Effector memory CD4-positive, alpha-beta T cell (primary cell): ENCODE data around the gene ATP13A1.
"Not testable (repeated sequence)": the region's sequence is repeated elsewhere in the genome, so short reads cannot be mapped to it uniquely, and the experiment has no call there.

Source experiments
- DNase-seq, 3 donors: peaks; one replicate each; pipeline ENCODE4 v3.0.0-alpha.2; 2020
- H3K27ac ChIP-seq: 2 replicates; pipeline ENCODE4 v1.7.0; 2013; ENCODE audit warnings: mild to moderate bottlenecking, low read length, moderate library complexity; ENCODE audit not compliant: insufficient read depth, poor library complexity, severe bottlenecking
- H3K27me3 ChIP-seq: replicated peaks from 2 replicates; pipeline ENCODE4 v1.7.0; 2013; ENCODE audit warnings: mild to moderate bottlenecking, low read length; ENCODE audit not compliant: insufficient read depth, control insufficient read depth, poor library complexity, severe bottlenecking
- H3K36me3 ChIP-seq: 2 replicates; pipeline ENCODE4 v1.7.0; 2013; ENCODE audit warnings: mild to moderate bottlenecking, low read length, moderate library complexity; ENCODE audit not compliant: control insufficient read depth, insufficient read depth
- H3K4me1 ChIP-seq: 2 replicates; pipeline ENCODE4 v1.7.0; 2013; ENCODE audit warnings: low read length, mild to moderate bottlenecking; ENCODE audit not compliant: control insufficient read depth, insufficient read depth, poor library complexity, severe bottlenecking
- H3K4me3 ChIP-seq: 2 replicates; pipeline ENCODE4 v1.7.0; 2013; ENCODE audit warnings: low read length, low read depth, mild to moderate bottlenecking; ENCODE audit not compliant: insufficient read depth, poor library complexity, severe bottlenecking
- H3K9me3 ChIP-seq: 2 replicates; pipeline ENCODE4 v1.7.0; 2013; ENCODE audit warnings: mild to moderate bottlenecking, low read length, moderate library complexity; ENCODE audit not compliant: control insufficient read depth

Gene ATP13A1

GRCh38 chr19:19623383-19623782 lies 40.1 kb downstream of the ATP13A1 start:
- Histone ChIP-seq H3K4me3 (no peak overlapping the region), H3K27ac (no peak overlapping the region), H3K27me3 (no peaks in the 10 kb centered on the region), H3K4me1 (peaks cover 27% of the 10 kb centered on the region), H3K9me3 (no peaks in the 10 kb centered on the region), H3K36me3 (peaks cover 11% of the 10 kb centered on the region)
- no peak for DNase-seq

- H3K4me1 ChIP-seq = peaks cover 19% of the 10 kb centered on the region
- no peak overlapping the region for H3K4me3 ChIP-seq
- H3K36me3 ChIP-seq = peaks cover 11% of the 10 kb centered on the region
- DNase-seq = no peak
- H3K27ac ChIP-seq = no peak overlapping the region
- H3K9me3 ChIP-seq = no peaks in the 10 kb centered on the region
- H3K27me3 ChIP-seq = no peaks in the 10 kb centered on the region
Measured at GRCh38 chr19:19619849-19620210, 43.6 kb downstream of the ATP13A1 start.

- Histone ChIP-seq H3K4me1 (peaks cover 22% of the 10 kb centered on the region), H3K4me3 (no peak overlapping the region), H3K27ac (peak overlapping the region; percentile 73), H3K9me3 (no peaks in the 10 kb centered on the region), H3K36me3 (peaks cover 11% of the 10 kb centered on the region), H3K27me3 (no peaks in the 10 kb centered on the region)
- DNase-seq = no peak
Measured at GRCh38 chr19:19619181-19619848, 44.2 kb downstream of the ATP13A1 start.

- H3K27me3 ChIP-seq = no peaks in the 10 kb centered on the region
- H3K9me3 ChIP-seq = no peaks in the 10 kb centered on the region
- H3K36me3 ChIP-seq = peaks cover 3% of the 10 kb centered on the region
- DNase-seq = peak; percentile 99
- peak within 1 kb of the TSS; percentile 87 for H3K4me3 ChIP-seq
- H3K4me1 ChIP-seq = peaks cover 23% of the 10 kb centered on the region
- H3K27ac ChIP-seq = peak within 1 kb of the TSS; percentile 92
Measured at GRCh38 chr19:19618219-19619051, 45.0 kb downstream of the ATP13A1 start, which contains the start of gene PBX4. TSS of gene PBX4 (minus strand) at chr19:19618687. CDS start at chr19:19618629, 58 bp downstream.

GRCh38 chr19:19615086-19615485 lies 48.4 kb downstream of the ATP13A1 start:
- DNase-seq = peak in 2 of 3 donors; percentile 39 to 51
- no peaks in the 10 kb centered on the region for H3K36me3 ChIP-seq
- H3K27ac ChIP-seq = no peak overlapping the region
- H3K4me1 ChIP-seq = peaks cover 23% of the 10 kb centered on the region
- H3K9me3 ChIP-seq = no peaks in the 10 kb centered on the region
- no peak overlapping the region for H3K4me3 ChIP-seq
- H3K27me3 ChIP-seq = no peaks in the 10 kb centered on the region

- Histone ChIP-seq H3K27me3 (no peaks in the 10 kb centered on the region), H3K4me3 (no peak overlapping the region), H3K36me3 (no peaks in the 10 kb centered on the region), H3K9me3 (no peaks in the 10 kb centered on the region), H3K4me1 (peaks cover 16% of the 10 kb centered on the region), H3K27ac (no peak overlapping the region)
- DNase-seq = no peak
Measured at GRCh38 chr19:19613506-19613905, 50.0 kb downstream of the ATP13A1 start.

GRCh38 chr19:19610376-19611202 lies 52.9 kb downstream of the ATP13A1 start:
- Histone ChIP-seq H3K36me3 (no peaks in the 10 kb centered on the region), H3K4me3 (no peak overlapping the region), H3K9me3 (no peaks in the 10 kb centered on the region), H3K4me1 (peaks cover 21% of the 10 kb centered on the region), H3K27me3 (no peaks in the 10 kb centered on the region), H3K27ac (no peak overlapping the region)
- no peak for DNase-seq

- Histone ChIP-seq H3K4me1 (peaks cover 38% of the 10 kb centered on the region), H3K27ac (peak overlapping the region; percentile 73)
- DNase-seq = not testable (repeated sequence)
Measured at GRCh38 chr19:19606686-19607085, 56.8 kb downstream of the ATP13A1 start.

GRCh38 chr19:19606021-19606420 lies 57.5 kb downstream of the ATP13A1 start:
- DNase-seq = peak; percentile 54 to 64 (median 59)
- Histone ChIP-seq H3K36me3 (no peaks in the 10 kb centered on the region), H3K27me3 (no peaks in the 10 kb centered on the region), H3K4me1 (peaks cover 45% of the 10 kb centered on the region), H3K9me3 (no peaks in the 10 kb centered on the region), H3K27ac (peak overlapping the region; percentile 73), H3K4me3 (no peak overlapping the region)

More at GRCh38 chr19:19606686-19607085, 56.8 kb downstream of the ATP13A1 start:
- not testable (repeated sequence) for H3K9me3 ChIP-seq, H3K36me3 ChIP-seq, H3K27me3 ChIP-seq, H3K4me3 ChIP-seq
